ENCODE measurements around the gene SERPINF2.

SERPINF2 gene

DNA sequence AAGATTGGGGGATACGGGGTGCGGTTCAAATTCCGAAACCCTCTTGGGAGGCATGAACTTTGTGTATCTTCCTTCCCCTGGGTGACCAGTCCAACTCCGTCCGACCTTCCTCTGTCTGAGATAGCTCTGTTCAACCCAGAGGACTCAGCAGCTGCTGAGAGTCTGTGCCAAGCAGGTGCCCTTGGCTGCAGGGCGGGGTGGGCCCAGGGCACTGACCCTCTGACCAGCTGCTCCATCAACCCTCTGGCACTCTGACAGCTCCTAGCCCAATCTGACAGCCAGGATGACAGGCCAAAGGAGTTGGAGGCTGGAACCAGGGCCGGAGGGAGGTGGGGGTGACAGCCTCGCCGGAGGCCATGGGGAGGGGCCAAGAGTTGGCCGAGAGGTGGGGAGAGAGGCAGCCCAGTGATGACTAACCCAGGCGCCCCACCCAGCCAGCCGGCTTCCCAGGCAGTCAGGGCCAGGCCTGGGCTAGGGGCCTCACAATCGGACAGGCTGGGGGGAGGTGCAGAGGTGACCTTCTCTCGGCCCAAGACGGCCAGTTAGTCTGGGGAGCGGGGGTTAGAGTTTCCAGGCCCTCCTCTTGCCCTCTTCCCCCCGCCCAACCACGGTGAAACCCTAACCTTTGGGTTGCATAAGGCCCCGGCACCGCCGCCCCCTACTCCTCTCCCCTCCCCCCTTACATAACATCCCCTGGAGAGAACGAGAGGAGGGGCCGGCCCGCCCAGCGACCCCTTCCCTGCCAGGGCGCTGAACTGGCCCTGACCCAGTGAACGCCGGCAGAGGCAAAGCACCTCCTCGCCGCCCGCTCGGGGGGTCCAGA, 27.5 kb upstream of the SERPINF2 start (continued):
- TF ChIP-seq BCL6B (tag by site-specific recombination; IDR thresholded peaks at IDR 0.05) (no peak), SALL2 (tag by site-specific recombination; IDR thresholded peaks at IDR 0.05; ENCODE audit: borderline replicate concordance) (no peak), ZNF843 (tag by site-specific recombination; IDR thresholded peaks at IDR 0.05) (no peak), ZNF10 (tag by site-specific recombination; IDR thresholded peaks at IDR 0.05) (no peak), HOXC10 (CRISPR knock-in tag; IDR thresholded peaks at IDR 0.05) (no peak), ZNF561 (tag by site-specific recombination; IDR thresholded peaks at IDR 0.05; ENCODE audit: borderline replicate concordance) (no peak), ZNF571 (tag by site-specific recombination; IDR thresholded peaks at IDR 0.05) (no peak), PRDM1 (tag by site-specific recombination; IDR thresholded peaks at IDR 0.05) (no peak), ZNF221 (tag by site-specific recombination; IDR thresholded peaks at IDR 0.05; ENCODE audit: borderline replicate concordance) (no peak), ZNF426 (tag by site-specific recombination; IDR thresholded peaks at IDR 0.05) (no peak), WT1 (tag by site-specific recombination; IDR thresholded peaks at IDR 0.05) (0 out of 2 replicates have a peak, but pooled peaks have one; percentile 8), ZNF513 (tag by site-specific recombination; IDR thresholded peaks at IDR 0.05) (no peak), ZNF138 (tag by site-specific recombination; IDR thresholded peaks at IDR 0.05; ENCODE audit: borderline replicate concordance) (no peak), ZFP69B (tag by site-specific recombination; IDR thresholded peaks at IDR 0.05) (no peak; the same call in none of the 2 replicates), ZNF792 (tag by site-specific recombination; IDR thresholded peaks at IDR 0.05) (no peak), ZBTB11 (tag by site-specific recombination; conservative IDR thresholded peaks at IDR 0.05; ENCODE audit: low read depth) (no peak), ZNF624 (tag by site-specific recombination; IDR thresholded peaks at IDR 0.05) (no peak), ELK4 (IDR thresholded peaks at IDR 0.05; ENCODE audit: borderline replicate concordance, low read depth, low read length) (no peak), ZNF768 (tag by site-specific recombination; IDR thresholded peaks at IDR 0.05) (no peak), ZNF555 (tag by site-specific recombination; conservative IDR thresholded peaks at IDR 0.05) (no peak), ZNF155 (tag by site-specific recombination; IDR thresholded peaks at IDR 0.05) (no peak), ZNF350 (tag by site-specific recombination; IDR thresholded peaks at IDR 0.05) (no peak), TSHZ1 (tag by site-specific recombination; IDR thresholded peaks at IDR 0.05; ENCODE audit: borderline replicate concordance) (no peak), OSR2 (tag by site-specific recombination; IDR thresholded peaks at IDR 0.05) (no peak), KLF10 (tag by site-specific recombination; IDR thresholded peaks at IDR 0.05) (no peak; the same call in 1 of the 2 replicates)
- TF ChIP-seq, protein P1, sequence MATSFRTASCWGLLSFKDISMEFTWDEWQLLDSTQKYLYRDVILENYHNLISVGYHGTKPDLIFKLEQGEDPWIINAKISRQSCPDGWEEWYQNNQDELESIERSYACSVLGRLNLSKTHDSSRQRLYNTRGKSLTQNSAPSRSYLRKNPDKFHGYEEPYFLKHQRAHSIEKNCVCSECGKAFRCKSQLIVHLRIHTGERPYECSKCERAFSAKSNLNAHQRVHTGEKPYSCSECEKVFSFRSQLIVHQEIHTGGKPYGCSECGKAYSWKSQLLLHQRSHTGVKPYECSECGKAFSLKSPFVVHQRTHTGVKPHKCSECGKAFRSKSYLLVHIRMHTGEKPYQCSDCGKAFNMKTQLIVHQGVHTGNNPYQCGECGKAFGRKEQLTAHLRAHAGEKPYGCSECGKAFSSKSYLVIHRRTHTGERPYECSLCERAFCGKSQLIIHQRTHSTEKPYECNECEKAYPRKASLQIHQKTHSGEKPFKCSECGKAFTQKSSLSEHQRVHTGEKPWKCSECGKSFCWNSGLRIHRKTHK (tag by site-specific recombination; IDR thresholded peaks at IDR 0.05): no peak
